Gastroesophageal sphincter (tissue), 3 donors: ENCODE measurements around the gene FFAR2.

Experiments
- CTCF ChIP-seq, 4 experiments: fragments of 200-600 bp in 2 of 4; fragments of 450-650 bp in 2 of 4; sonication (generic) in 1 of 4; IDR thresholded peaks; one replicate each; pipeline ENCODE4 v1.5.1; 2017 to 2019; ENCODE audit warnings: antibody characterized with exemption in 4 of 4, mild to moderate bottlenecking in 2 of 4, moderate library complexity in 2 of 4
- EP300 ChIP-seq: sonication (generic); formaldehyde crosslinking; IDR thresholded peaks from one replicate; pipeline ENCODE4 v1.6.1; 2017; ENCODE audit warnings: antibody characterized with exemption, mild to moderate bottlenecking
- POLR2A ChIP-seq, 2 donors: fragments of 450-650 bp; IDR thresholded peaks; one replicate each; pipeline ENCODE4 v1.6.1; 2017; ENCODE audit warnings: antibody characterized with exemption in 2 of 2, mild to moderate bottlenecking in 2 of 2, moderate library complexity in 1 of 2
- POLR2AphosphoS5 ChIP-seq: sonication (generic); formaldehyde crosslinking; IDR thresholded peaks from one replicate; pipeline ENCODE4 v1.6.1; 2017; ENCODE audit warnings: antibody characterized with exemption

GRCh38 chr19:35471946-35472345, 23.9 kb downstream of the FFAR2 start:
- TF ChIP-seq CTCF (IDR thresholded peaks at IDR 0.05) (no peak), EP300 (no peak), POLR2A (IDR thresholded peaks at IDR 0.05) (no peak), POLR2AphosphoS5 (no peak)
